GM23338 (cell line): ENCODE data around the gene ZNF536.

Experiments
- CTCF ChIP-seq, 2 experiments: fragments of 200-600 bp in 1 of 2; sonication (generic) in 1 of 2; conservative IDR thresholded peaks; 2 replicates each; pipeline versions ENCODE4 v1.5.1 to v1.6.1; 2016 to 2017; ENCODE audit warnings: antibody characterized with exemption in 2 of 2, low read depth in 2 of 2, mild to moderate bottlenecking in 2 of 2, moderate library complexity in 1 of 2
- EZH2 ChIP-seq: fragments of 200-600 bp; sonication (generic); IDR thresholded peaks from one replicate; pipeline ENCODE4 v1.8.0; 2017; ENCODE audit warnings: antibody characterized with exemption, mild to moderate bottlenecking, low read depth; ENCODE audit not compliant: unreplicated experiment
- POLR2AphosphoS5 ChIP-seq: IDR thresholded peaks from 2 replicates; pipeline ENCODE4 v1.6.1; 2016; ENCODE audit warnings: antibody characterized with exemption, low read depth
- STAT1 ChIP-seq: IDR thresholded peaks from one replicate; pipeline ENCODE4 v1.6.1; 2016; ENCODE audit warnings: antibody characterized with exemption; ENCODE audit not compliant: unreplicated experiment

GRCh38 chr19:30366282-30366681 is 5.9 kb upstream of the ZNF536 start:
- TF ChIP-seq POLR2AphosphoS5 (no peak), CTCF (conservative IDR thresholded peaks at IDR 0.05; ENCODE audit: low read depth in 2 of 2) (no peak), STAT1 (no peak), EZH2 (no peak)
